Activated CD4-positive, alpha-beta memory T cell treated with anti-CD3 and anti-CD28 coated beads, Interleukin-2, amount 10 ng/mL, durations not matched to agents 7 days and 5 days (primary cell): ENCODE results near the gene CCNQ. TPM values are rescaled to one million over a fixed set of nuclear protein-coding genes. Genes with fewer than 3 reads are reported as not detected.

Source experiments
- CTCF ChIA-PET: fragments of 350-600 bp; sonication (Branson Sonifier 250); formaldehyde crosslinking; loops from one replicate; lab custom pipeline; 2021; ENCODE audit warnings: antibody characterized with exemption, inconsistent platforms; lab: Charles Lee
- POLR2A ChIA-PET: fragments of 350-600 bp; sonication (Branson Sonifier 250); formaldehyde crosslinking; loops from one replicate; lab custom pipeline; 2021; ENCODE audit warnings: antibody characterized with exemption; lab: Charles Lee
- DNase-seq: peaks from one replicate; pipeline ENCODE4 v3.0.0-alpha.2; 2020
- H3K27ac Mint-ChIP-seq: one replicate; pipeline ENCODE4 v1.8.0; 2021; ENCODE audit warnings: mild to moderate bottlenecking, mixed read lengths
- H3K27me3 Mint-ChIP-seq: one replicate; pipeline ENCODE4 v1.8.0; 2021; ENCODE audit warnings: mixed read lengths
- H3K36me3 Mint-ChIP-seq: one replicate; pipeline ENCODE4 v1.8.0; 2021; ENCODE audit warnings: low read depth, mixed read lengths
- H3K4me1 Mint-ChIP-seq: one replicate; pipeline ENCODE4 v1.8.0; 2021; ENCODE audit warnings: mixed read lengths
- H3K4me3 Mint-ChIP-seq: one replicate; pipeline ENCODE4 v1.8.0; 2021; ENCODE audit warnings: mild to moderate bottlenecking, mixed read lengths
- H3K9me3 Mint-ChIP-seq: one replicate; pipeline ENCODE4 v1.8.0; 2021; ENCODE audit warnings: mixed read lengths
- total RNA-seq, 2 experiments: library from RNA; stranded (reverse); gene quantifications; one replicate each; pipeline ENCODE4 v1.2.3, GENCODE V29; 2021

The CCNQ gene
- total RNA-seq, 2 experiments from 2014 or later: 21.1 to 21.8 TPM

DNA sequence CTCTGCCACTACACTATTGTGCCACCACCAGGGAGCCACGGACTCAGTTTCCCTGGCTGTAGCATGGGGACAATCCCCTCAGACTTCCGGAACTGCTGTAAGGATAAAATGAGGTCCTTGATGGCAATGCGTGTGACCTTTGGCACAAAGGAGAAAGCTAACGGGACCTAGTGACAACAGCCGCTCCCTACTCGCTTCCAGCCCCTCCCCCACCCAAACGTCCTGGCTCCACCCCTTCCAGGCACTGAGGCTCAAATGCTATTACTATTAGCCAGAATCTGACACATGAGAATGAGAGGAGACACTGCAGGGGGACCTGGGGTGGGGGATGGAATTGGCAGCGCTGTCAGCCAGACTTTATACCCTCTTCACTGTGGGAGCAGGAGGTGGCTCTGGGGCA lies 42.7 kb upstream of the CCNQ start:
- CTCF ChIA-PET: no interaction called here
- POLR2A ChIA-PET: no interaction called here
- DNase-seq: no peak
- H3K27ac Mint-ChIP-seq: no peak overlapping the region
- no peak overlapping the region for H3K4me3 Mint-ChIP-seq
- no peaks in the 10 kb centered on the region for H3K9me3 Mint-ChIP-seq
- H3K27me3 Mint-ChIP-seq: peaks cover 36% of the 10 kb centered on the region
- H3K4me1 Mint-ChIP-seq: peaks cover 9% of the 10 kb centered on the region
- H3K36me3 Mint-ChIP-seq: no peaks in the 10 kb centered on the region

DNA sequence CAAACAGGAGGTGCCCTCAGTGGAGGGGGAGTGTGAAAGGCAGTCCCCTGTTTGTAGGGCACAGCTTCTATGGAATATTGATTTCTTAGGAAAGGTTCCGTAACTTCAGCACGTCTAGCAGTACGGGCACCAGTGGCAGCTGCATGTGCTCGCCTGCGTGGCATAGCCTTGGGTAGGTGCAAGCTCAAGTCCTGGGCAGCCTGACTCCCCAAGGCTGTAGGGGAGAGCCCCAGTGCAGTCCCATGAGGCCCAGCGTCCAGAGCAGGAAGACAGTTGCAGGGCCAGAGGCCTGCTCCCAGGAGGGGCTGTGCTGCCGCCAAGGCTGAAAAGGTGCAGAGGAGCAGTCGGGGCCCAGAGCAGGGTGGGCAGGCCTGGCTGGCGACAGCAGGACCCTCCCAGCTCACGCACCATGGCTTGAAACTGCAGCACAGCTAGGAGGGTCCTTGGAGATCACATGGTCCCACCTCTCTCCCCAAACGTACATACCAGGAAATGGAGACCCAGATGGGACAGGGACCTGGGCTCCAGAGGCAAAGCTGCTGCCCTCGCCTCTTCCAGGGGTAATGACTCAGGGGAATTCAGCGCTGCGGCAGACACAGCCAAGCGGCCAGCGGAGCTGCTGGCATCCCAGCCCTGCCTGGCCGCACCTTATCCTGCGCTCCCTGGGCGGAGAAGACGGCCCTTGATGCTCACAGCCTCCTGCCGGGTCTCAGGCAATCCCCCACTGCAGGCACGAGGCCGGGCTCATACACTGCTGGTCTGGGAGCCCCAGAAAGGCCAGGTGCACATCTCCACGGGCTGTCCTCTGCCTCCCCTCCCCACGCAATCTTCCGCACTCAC lies 42.0 kb upstream of the CCNQ start:
- H3K4me3 Mint-ChIP-seq: no peak overlapping the region
- ChIA-PET POLR2A (no interaction called here), CTCF (interaction anchor here (1.2 kb wide), 1 partner anchor 9 kb away, joined by 3 read pairs; no protein-coding TSS in a partner anchor)

DNA sequence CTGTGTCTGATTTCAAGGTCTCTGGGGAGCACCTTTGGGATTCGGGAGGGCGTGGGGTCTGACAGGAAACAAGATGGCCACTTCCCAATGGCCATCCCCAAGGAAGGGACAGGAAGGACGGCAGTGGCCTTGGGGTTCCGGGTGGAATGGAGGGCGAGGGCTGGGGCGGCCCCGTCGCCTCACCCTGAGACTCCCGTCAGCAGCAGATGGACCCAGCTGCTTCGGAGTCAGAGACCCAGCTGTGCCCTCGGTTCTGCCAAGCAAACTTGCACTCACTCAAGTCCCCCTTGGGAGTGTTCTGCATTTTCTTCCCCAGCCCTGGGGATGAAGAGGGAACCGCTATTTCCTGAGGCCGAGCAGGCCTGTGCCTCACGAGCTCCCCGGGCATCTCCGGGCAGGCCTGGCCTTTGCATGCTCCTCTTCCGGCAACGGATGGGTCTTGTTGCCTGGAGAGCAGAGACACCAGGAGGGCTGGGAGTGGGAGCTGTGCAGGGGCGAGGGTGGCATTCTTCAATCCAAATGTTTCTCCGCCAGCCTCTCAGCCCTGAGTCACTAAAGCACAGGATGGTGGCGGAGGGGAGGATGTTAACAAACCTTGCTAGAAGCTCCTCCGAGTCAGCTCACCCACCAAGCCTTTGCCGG lies 41.2 kb upstream of the CCNQ start:
- Mint-ChIP-seq H3K27me3 (peaks cover 26% of the 10 kb centered on the region), H3K4me1 (peaks cover 9% of the 10 kb centered on the region), H3K27ac (no peak overlapping the region), H3K9me3 (no peaks in the 10 kb centered on the region), H3K36me3 (no peaks in the 10 kb centered on the region), H3K4me3 (no peak overlapping the region)
- ChIA-PET CTCF (interaction anchor here (1.2 kb wide), 1 partner anchor 8 kb away, joined by 3 read pairs; no protein-coding TSS in a partner anchor), POLR2A (no interaction called here)
- no peak for DNase-seq

More for the DNA sequence above, 42.0 kb upstream of the CCNQ start:
- Mint-ChIP-seq H3K4me1 (peaks cover 9% of the 10 kb centered on the region), H3K9me3 (no peaks in the 10 kb centered on the region), H3K27ac (no peak overlapping the region), H3K36me3 (no peaks in the 10 kb centered on the region), H3K27me3 (peaks cover 32% of the 10 kb centered on the region)
- no peak for DNase-seq

DNA sequence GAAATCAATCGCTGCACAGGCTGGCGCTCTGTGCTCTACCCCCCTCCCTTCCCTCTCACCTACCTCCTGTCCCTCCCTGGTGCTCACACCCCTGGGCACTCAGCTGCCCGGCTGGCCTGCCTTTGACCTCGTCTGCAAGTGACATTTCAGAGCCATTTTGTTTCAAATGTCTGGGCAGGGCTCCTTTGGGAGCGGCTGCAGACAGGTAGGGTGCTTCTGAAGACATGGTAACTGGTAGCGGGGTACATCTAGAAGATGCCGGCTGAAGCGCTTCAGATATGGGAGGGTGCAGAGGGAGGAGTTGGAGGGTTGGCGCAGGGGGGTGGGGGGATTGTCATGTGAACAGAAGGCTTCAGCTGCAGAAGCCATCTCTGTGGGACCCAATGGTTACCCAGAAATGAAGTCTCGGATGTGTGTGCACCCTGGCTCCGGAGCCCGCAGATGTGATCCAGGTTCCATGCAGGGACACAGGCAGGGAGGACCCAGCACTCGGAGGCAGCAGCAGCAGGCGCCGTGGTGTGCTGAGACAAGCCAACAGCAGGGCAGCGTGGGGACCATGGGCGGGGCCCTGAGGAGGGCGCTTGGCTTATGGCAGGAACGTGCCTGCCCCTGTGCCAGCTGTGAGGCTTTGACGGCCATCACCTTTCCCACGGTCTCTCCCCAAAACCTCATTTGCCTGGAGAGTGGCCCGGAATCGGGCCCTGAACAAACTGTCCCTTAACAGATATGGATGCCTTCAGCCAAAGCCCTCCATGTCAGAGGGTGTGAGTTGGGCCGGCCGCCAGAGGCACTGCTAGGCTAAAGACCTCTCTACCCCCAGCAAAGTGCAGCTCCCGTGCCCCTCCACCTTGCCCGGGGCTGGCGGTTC lies 40.5 kb upstream of the CCNQ start:
- ChIA-PET POLR2A (no interaction called here), CTCF (no interaction called here)
- Mint-ChIP-seq H3K9me3 (no peaks in the 10 kb centered on the region), H3K4me1 (peaks cover 9% of the 10 kb centered on the region), H3K36me3 (no peaks in the 10 kb centered on the region), H3K27me3 (peaks cover 20% of the 10 kb centered on the region), H3K4me3 (no peak overlapping the region), H3K27ac (no peak overlapping the region)
- DNase-seq: no peak

DNA sequence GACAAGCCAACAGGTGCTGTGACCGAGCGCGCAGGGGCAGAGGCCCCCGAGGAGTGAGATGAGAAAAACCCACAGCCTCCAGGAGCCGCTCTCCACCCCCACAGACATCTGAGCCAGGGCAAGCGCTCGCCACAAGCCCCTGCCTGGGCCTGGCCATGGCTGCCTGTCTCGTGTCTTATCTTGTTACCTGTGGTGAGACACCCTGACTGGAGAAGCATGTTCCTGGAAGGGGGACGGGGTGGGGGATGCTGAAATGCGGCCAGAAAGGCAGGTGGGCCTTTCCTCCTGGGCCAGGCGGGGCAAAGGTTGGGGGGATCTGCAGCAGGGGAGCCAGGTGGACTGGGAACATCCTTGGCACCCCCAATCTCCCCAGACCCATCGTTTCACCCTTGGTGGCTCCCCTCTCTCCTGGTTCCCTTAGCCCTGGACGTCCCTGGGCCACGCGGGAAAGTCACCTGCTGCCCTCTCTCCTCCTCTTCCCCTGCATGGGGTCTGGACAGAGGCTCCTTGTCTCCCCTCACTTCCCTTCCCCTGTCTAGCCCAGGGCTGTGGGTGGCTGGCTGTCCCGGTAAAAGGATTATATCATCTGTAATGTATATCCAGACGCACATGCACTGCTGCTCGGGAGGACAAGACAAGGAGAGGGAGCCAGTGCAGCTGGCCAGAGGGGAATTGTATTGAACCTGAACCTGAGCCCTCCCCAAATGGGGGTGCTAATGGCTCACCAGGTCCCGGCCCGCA lies 39.7 kb upstream of the CCNQ start:
- H3K4me1 Mint-ChIP-seq: peaks cover 9% of the 10 kb centered on the region
- CTCF ChIA-PET: no interaction called here
- no peak overlapping the region for H3K4me3 Mint-ChIP-seq
- POLR2A ChIA-PET: no interaction called here
- H3K27ac Mint-ChIP-seq: no peak overlapping the region
- H3K36me3 Mint-ChIP-seq: no peaks in the 10 kb centered on the region
- no peak for DNase-seq
- no peaks in the 10 kb centered on the region for H3K9me3 Mint-ChIP-seq
- peaks cover 17% of the 10 kb centered on the region for H3K27me3 Mint-ChIP-seq

DNA sequence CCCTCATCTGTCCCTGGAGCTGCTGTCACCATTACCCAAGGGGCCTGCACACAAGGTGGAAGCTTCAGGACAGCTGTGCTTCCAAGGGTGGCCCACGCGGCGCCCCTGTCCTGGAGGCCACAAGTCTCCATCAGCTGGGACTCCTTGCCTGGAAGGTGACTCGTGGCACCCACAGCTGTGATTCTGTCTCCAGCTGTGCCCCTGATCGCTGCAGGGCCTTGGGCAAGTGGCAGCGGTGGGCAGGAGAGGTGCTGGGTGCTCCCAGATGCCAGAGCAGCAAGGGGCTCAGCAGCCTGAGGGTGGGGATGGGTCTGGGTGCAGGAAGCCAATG lies 39.1 kb upstream of the CCNQ start:
- peaks cover 7% of the 10 kb centered on the region for H3K4me1 Mint-ChIP-seq
- H3K27me3 Mint-ChIP-seq: peaks cover 12% of the 10 kb centered on the region
- no peaks in the 10 kb centered on the region for H3K9me3 Mint-ChIP-seq
- CTCF ChIA-PET: no interaction called here
- DNase-seq: no peak
- no peak overlapping the region for H3K4me3 Mint-ChIP-seq
- H3K36me3 Mint-ChIP-seq: no peaks in the 10 kb centered on the region
- no peak overlapping the region for H3K27ac Mint-ChIP-seq
- POLR2A ChIA-PET: interaction anchor here (1.3 kb wide), 1 partner anchor 28 kb away, joined by 4 read pairs; no protein-coding TSS in a partner anchor

DNA sequence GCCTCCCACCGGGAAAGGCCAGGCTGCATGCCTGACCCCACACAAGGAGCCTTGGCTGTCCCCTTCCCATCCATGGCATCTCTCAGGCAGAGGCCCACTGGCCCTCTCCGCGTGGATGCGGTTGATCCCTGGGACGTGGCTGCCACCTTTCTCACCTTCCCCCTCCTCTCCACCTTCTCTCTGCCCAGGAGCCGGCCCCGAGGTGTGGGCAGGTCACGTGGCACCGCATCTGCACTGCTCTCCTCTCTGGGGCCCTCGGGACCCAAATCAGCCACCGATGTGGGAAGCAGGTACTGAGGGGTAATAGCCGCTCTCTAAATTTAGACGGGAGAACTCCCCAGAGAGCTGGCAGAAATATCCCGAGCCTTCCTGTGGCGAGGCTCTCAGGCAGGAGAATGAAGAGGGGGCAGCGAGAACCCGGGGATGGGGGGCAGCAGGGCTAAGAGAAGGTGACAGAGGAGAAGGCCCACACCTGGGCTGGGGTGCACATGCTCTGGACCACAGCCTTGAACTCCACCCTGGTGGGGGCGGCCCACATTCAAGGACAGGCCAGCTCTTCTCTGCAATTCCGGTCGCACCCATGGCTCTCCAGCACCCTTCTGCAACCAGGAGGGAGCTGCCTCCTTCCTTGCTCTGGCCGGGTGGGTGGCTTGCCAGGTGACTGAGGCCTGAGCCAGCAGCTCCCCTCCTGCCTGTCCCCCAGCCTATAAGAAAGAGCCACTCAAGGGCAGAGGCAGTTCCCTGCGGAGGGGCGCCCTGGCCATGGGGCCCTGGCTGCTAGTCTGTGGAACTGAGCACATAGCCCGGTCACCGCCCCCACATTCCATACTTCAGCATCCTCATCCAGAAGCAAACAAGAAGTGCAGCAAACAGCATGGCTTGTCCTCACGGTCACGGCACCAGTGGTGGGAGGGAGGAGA lies 38.4 kb upstream of the CCNQ start:
- CTCF ChIA-PET: no interaction called here
- POLR2A ChIA-PET: interaction anchor here (1.0 to 1.3 kb wide), 2 partner anchors 9 to 27 kb away, joined by 3 to 4 read pairs; partner anchors contain the start of gene DUSP9
- Mint-ChIP-seq H3K27me3 (peaks cover 8% of the 10 kb centered on the region), H3K9me3 (no peaks in the 10 kb centered on the region), H3K36me3 (no peaks in the 10 kb centered on the region), H3K4me3 (no peak overlapping the region), H3K27ac (no peak overlapping the region), H3K4me1 (peaks cover 3% of the 10 kb centered on the region)
- no peak for DNase-seq

DNA sequence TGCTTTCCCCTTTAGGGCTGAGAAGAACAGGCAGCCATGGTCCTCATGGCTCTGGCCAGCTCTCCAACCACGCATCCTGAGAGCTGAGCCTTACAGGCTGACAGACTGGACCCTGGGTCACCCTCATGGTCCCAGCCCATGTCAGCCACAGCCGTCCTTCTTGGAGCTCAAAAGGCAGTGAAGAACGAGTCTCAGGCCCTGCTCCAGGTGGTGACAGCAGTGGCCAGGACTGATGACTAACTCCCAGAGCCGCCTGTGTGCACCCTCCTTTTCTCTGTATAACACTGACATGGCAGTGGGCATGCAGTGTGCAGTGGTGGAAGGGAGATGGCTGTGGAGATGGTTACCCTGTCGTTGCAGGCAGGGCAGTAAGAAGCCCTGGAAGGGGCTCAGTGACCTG lies 37.8 kb upstream of the CCNQ start:
- H3K4me3 Mint-ChIP-seq: no peak overlapping the region
- H3K27me3 Mint-ChIP-seq: peaks cover 8% of the 10 kb centered on the region
- ChIA-PET POLR2A (interaction anchor here (1.0 to 1.3 kb wide), 2 partner anchors 10 to 27 kb away, joined by 3 to 4 read pairs; partner anchors contain the start of gene DUSP9), CTCF (no interaction called here)
- H3K36me3 Mint-ChIP-seq: no peaks in the 10 kb centered on the region
- H3K4me1 Mint-ChIP-seq: peaks cover 3% of the 10 kb centered on the region
- no peak overlapping the region for H3K27ac Mint-ChIP-seq
- no peaks in the 10 kb centered on the region for H3K9me3 Mint-ChIP-seq
- no peak for DNase-seq

DNA sequence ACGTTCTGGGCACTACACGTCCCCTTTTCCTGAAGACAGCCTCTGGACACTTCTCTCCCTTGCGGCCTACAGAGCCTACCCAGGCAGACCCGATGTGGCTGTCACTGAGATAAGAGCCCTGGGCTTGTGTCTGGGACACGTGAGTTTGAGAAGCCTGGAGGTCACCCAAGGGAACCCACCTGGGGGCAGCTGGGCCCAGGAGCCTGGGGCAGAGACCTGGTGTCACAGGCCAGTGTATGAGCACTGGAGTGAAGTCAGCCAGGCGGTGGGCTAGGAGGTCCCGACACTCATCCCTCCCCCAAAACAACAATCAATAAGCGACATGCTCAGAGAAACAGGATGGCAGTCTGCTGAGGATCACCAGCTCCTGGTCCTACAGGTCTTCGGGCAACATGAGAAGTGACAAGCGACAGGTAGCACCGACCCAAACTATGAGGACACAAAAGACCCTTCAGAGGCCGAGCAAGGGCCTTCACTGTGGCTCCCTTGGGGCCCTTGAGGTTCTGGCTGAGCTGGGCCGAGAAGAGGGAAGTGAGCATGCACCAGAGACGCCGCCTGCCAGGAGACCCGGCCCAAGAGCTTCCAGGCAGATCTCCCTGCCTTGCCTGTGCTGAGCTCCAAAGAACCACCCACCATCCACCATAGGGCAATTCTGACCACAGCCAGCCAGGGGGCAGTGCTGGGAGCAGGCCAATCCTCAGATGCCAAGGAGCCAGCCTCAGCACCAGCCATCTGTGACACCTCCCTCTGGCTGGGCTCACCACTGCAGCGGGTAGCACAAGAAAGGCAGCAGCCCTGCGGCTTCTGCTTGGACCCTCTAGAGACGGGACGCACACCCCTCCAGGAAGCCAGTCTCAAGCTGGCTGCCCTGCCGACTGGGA lies 37.1 kb upstream of the CCNQ start:
- Mint-ChIP-seq H3K4me1 (no peaks in the 10 kb centered on the region), H3K9me3 (no peaks in the 10 kb centered on the region), H3K27me3 (peaks cover 5% of the 10 kb centered on the region), H3K36me3 (no peaks in the 10 kb centered on the region), H3K27ac (no peak overlapping the region), H3K4me3 (no peak overlapping the region)
- POLR2A ChIA-PET: no interaction called here
- CTCF ChIA-PET: no interaction called here
- peak; percentile 21 for DNase-seq

DNA sequence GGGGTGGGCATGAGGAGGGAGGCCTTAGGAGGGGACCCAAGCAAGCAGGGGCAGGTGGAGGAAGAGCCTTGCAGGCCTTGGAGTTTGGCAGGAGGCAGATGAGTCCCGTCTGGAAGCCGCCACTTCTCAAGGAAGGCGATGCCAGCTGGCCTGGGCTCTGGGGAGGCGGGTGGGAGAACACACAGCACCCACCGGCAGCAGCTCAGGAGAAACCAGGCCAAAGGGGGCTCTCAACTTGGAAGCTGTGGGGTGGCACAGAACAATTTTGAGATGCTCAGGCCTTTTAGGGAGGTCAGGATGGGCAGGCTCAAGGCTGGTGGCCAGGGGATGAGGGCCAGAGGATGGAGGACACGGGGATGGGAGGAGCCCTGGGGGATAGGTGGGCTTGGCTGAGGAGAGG lies 36.4 kb upstream of the CCNQ start:
- Mint-ChIP-seq H3K36me3 (no peaks in the 10 kb centered on the region), H3K27me3 (peaks cover 5% of the 10 kb centered on the region), H3K4me1 (no peaks in the 10 kb centered on the region), H3K27ac (no peak overlapping the region), H3K9me3 (no peaks in the 10 kb centered on the region), H3K4me3 (no peak overlapping the region)
- CTCF ChIA-PET: no interaction called here
- no peak for DNase-seq
- POLR2A ChIA-PET: no interaction called here

DNA sequence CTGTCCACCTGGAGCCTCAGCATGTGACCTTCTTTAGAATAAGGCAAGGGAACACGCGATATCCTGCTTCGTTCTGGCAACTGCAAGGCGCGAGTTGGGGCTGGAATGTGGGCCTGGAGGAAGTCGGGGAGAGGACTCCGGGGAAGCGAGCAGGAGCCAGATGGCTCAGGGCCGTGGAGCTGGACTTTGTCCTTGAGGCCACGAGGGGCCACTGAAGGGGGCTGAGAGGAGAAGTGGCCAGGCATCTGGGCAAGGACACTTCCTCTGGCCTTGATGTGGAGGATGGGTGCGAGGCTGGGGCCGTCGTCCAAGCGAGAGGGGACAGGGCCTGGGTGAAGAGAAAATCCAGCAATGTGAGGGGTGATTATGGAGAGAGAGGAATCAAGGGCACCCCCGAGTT lies 35.9 kb upstream of the CCNQ start:
- POLR2A ChIA-PET: no interaction called here
- peaks cover 4% of the 10 kb centered on the region for H3K27me3 Mint-ChIP-seq

More for the DNA sequence above, 35.9 kb upstream of the CCNQ start:
- no peak overlapping the region for H3K4me3 Mint-ChIP-seq
- no peak for DNase-seq
- no peaks in the 10 kb centered on the region for H3K4me1 Mint-ChIP-seq
- H3K36me3 Mint-ChIP-seq: no peaks in the 10 kb centered on the region
- H3K9me3 Mint-ChIP-seq: no peaks in the 10 kb centered on the region
- H3K27ac Mint-ChIP-seq: no peak overlapping the region
- CTCF ChIA-PET: no interaction called here
